ENCODE data around the gene SBNO2.
"Not testable (repeated sequence)": the region's sequence is repeated elsewhere in the genome, so short reads cannot be mapped to it uniquely, and the experiment has no call there.

Gene SBNO2

GRCh38 chr19:1208830-1209229 is 34.8 kb upstream of the SBNO2 start:
- not testable (repeated sequence) for FAIRE-seq

GRCh38 chr19:1206864-1207450 is 32.9 kb upstream of the SBNO2 start:
- FAIRE-seq: no peak

GRCh38 chr19:1206150-1206863 is 32.2 kb upstream of the SBNO2 start:
- no peak for FAIRE-seq

GRCh38 chr19:1205114-1206099 is 31.3 kb upstream of the SBNO2 start, which contains the start of gene STK11:
STK11 (plus strand) TSS chr19:1205778; CDS start chr19:1206914, 1,136 bp downstream.
- peak; percentile 90 for FAIRE-seq

GRCh38 chr19:1200614-1201013 is 26.5 kb upstream of the SBNO2 start:
- FAIRE-seq: not testable (repeated sequence)

- FAIRE-seq: no peak
Measured at GRCh38 chr19:1199531-1199930, 25.5 kb upstream of the SBNO2 start.

- no peak for FAIRE-seq
Measured at GRCh38 chr19:1189419-1189818, 15.4 kb upstream of the SBNO2 start.

GRCh38 chr19:1183543-1184172 is 9.6 kb upstream of the SBNO2 start:
- no peak for FAIRE-seq

- no peak for FAIRE-seq
Measured at GRCh38 chr19:1182727-1183126, 8.7 kb upstream of the SBNO2 start.

GRCh38 chr19:1182068-1182467 is 8.0 kb upstream of the SBNO2 start:
- no peak for FAIRE-seq

GRCh38 chr19:1181606-1182005 is 7.5 kb upstream of the SBNO2 start:
- FAIRE-seq: no peak

- FAIRE-seq: no peak
Measured at GRCh38 chr19:1177322-1178114, 3.5 kb upstream of the SBNO2 start.

- FAIRE-seq: no peak
Measured at GRCh38 chr19:1173159-1173844, 766 bp downstream of the SBNO2 start.

GRCh38 chr19:1172353-1173158 is 1.5 kb downstream of the SBNO2 start:
- no peak for FAIRE-seq

GRCh38 chr19:1171755-1172352 is 2.2 kb downstream of the SBNO2 start:
- no peak for FAIRE-seq

GRCh38 chr19:1170938-1171754 is 2.9 kb downstream of the SBNO2 start:
- FAIRE-seq: no peak

GRCh38 chr19:1169921-1170885 is 3.9 kb downstream of the SBNO2 start:
- FAIRE-seq: no peak

GRCh38 chr19:1169411-1169791 is 4.7 kb downstream of the SBNO2 start:
- no peak for FAIRE-seq
